ENCODE results near the gene GFER.
"Not testable (repeated sequence)": the region's sequence is repeated elsewhere in the genome, so short reads cannot be mapped to it uniquely, and the experiment has no call there.

GFER gene

GRCh38 chr16:2028620-2029220 is 44.7 kb downstream of the GFER start:
- in situ Hi-C loops (cut with MboI; ENCODE audit: low sequenced_read_pairs): no loop called here
- Histone ChIP-seq H3K4me1 (peaks cover 3% of the 10 kb centered on the region; the same call in 1 of the 2 replicates), H3K27me3 (ENCODE audit: low read depth) (no peaks in the 10 kb centered on the region), H3K9me3 (no peaks in the 10 kb centered on the region), H3K4me3 (no peak overlapping the region), H3K36me3 (replicated peaks) (0 out of 2 replicates have a peak, but pooled peaks cover 4% of the 10 kb centered on the region)
- DNase-seq (ENCODE audit: low spot score in 2 of 2): no peak

- in situ Hi-C loops (cut with MboI; ENCODE audit: low sequenced_read_pairs): no loop called here
Measured at GRCh38 chr16:2029350-2029749, 45.4 kb downstream of the GFER start.

GRCh38 chr16:2030036-2030435 is 46.0 kb downstream of the GFER start:
- H3K4me3 ChIP-seq: no peak overlapping the region
- H3K27me3 ChIP-seq (ENCODE audit: low read depth): no peaks in the 10 kb centered on the region
- H3K4me1 ChIP-seq: peaks cover 3% of the 10 kb centered on the region; the same call in 1 of the 2 replicates
- H3K36me3 ChIP-seq (replicated peaks): 0 out of 2 replicates have a peak, but pooled peaks cover 4% of the 10 kb centered on the region
- H3K9me3 ChIP-seq: no peaks in the 10 kb centered on the region
- in situ Hi-C loops (cut with MboI; ENCODE audit: low sequenced_read_pairs): no loop called here
- no peak for DNase-seq (ENCODE audit: low spot score in 2 of 2)

More at GRCh38 chr16:2029350-2029749, 45.4 kb downstream of the GFER start:
- no peak overlapping the region for H3K4me3 ChIP-seq
- H3K9me3 ChIP-seq: no peaks in the 10 kb centered on the region
- H3K36me3 ChIP-seq (replicated peaks): 0 out of 2 replicates have a peak, but pooled peaks cover 4% of the 10 kb centered on the region
- peaks cover 3% of the 10 kb centered on the region; the same call in 1 of the 2 replicates for H3K4me1 ChIP-seq
- no peaks in the 10 kb centered on the region for H3K27me3 ChIP-seq (ENCODE audit: low read depth)
- no peak for DNase-seq (ENCODE audit: low spot score in 2 of 2)

- Histone ChIP-seq H3K4me3 (no peak overlapping the region), H3K27me3 (ENCODE audit: low read depth) (no peaks in the 10 kb centered on the region), H3K36me3 (replicated peaks) (0 out of 2 replicates have a peak, but pooled peaks cover 8% of the 10 kb centered on the region), H3K9me3 (no peaks in the 10 kb centered on the region), H3K4me1 (peaks cover 3% of the 10 kb centered on the region; the same call in 1 of the 2 replicates)
- DNase-seq (ENCODE audit: low spot score in 2 of 2): no peak
- in situ Hi-C loops (cut with MboI; ENCODE audit: low sequenced_read_pairs): no loop called here
Measured at GRCh38 chr16:2031081-2031577, 47.1 kb downstream of the GFER start.

- Histone ChIP-seq H3K27me3 (ENCODE audit: low read depth) (no peaks in the 10 kb centered on the region), H3K4me3 (no peak overlapping the region), H3K4me1 (peaks cover 3% of the 10 kb centered on the region; the same call in 1 of the 2 replicates), H3K9me3 (no peaks in the 10 kb centered on the region), H3K36me3 (replicated peaks) (0 out of 2 replicates have a peak, but pooled peaks cover 10% of the 10 kb centered on the region)
- in situ Hi-C loops (cut with MboI; ENCODE audit: low sequenced_read_pairs): no loop called here
- no peak for DNase-seq (ENCODE audit: low spot score in 2 of 2)
Measured at GRCh38 chr16:2032285-2033056, 48.5 kb downstream of the GFER start.

GRCh38 chr16:2033057-2033908 is 49.3 kb downstream of the GFER start:
- H3K36me3 ChIP-seq (replicated peaks): 0 out of 2 replicates have a peak, but pooled peaks cover 10% of the 10 kb centered on the region
- no peaks in the 10 kb centered on the region for H3K4me1 ChIP-seq
- no peaks in the 10 kb centered on the region for H3K27me3 ChIP-seq (ENCODE audit: low read depth)
- no peak overlapping the region for H3K4me3 ChIP-seq
- in situ Hi-C loops (cut with MboI; ENCODE audit: low sequenced_read_pairs): no loop called here
- DNase-seq (ENCODE audit: low spot score in 2 of 2): no peak
- H3K9me3 ChIP-seq: no peaks in the 10 kb centered on the region

GRCh38 chr16:2033909-2034695 is 50.1 kb downstream of the GFER start:
- H3K36me3 ChIP-seq (replicated peaks); H3K4me1 ChIP-seq; H3K4me3 ChIP-seq; DNase-seq (ENCODE audit: low spot score in 2 of 2); H3K9me3 ChIP-seq; H3K27me3 ChIP-seq (ENCODE audit: low read depth); in situ Hi-C loops (cut with MboI; ENCODE audit: low sequenced_read_pairs): not testable (repeated sequence)

GRCh38 chr16:2034696-2035430 is 50.9 kb downstream of the GFER start:
- in situ Hi-C loops (cut with MboI; ENCODE audit: low sequenced_read_pairs): no loop called here
- Histone ChIP-seq H3K4me1 (no peaks in the 10 kb centered on the region), H3K4me3 (no peak overlapping the region)

GRCh38 chr16:2035431-2036199 is 51.6 kb downstream of the GFER start:
- Histone ChIP-seq H3K4me1 (no peaks in the 10 kb centered on the region), H3K9me3 (no peaks in the 10 kb centered on the region), H3K36me3 (replicated peaks) (peaks cover 6% of the 10 kb centered on the region), H3K4me3 (no peak overlapping the region), H3K27me3 (ENCODE audit: low read depth) (no peaks in the 10 kb centered on the region)
- in situ Hi-C loops (cut with MboI; ENCODE audit: low sequenced_read_pairs): no loop called here
- no peak for DNase-seq (ENCODE audit: low spot score in 2 of 2)

More at GRCh38 chr16:2034696-2035430, 50.9 kb downstream of the GFER start:
- Histone ChIP-seq H3K9me3 (no peaks in the 10 kb centered on the region), H3K36me3 (replicated peaks) (peaks cover 7% of the 10 kb centered on the region; the same call in 1 of the 2 replicates), H3K27me3 (ENCODE audit: low read depth) (no peaks in the 10 kb centered on the region)
- DNase-seq (ENCODE audit: low spot score in 2 of 2): no peak

GRCh38 chr16:2036200-2036966 is 52.4 kb downstream of the GFER start:
- no peaks in the 10 kb centered on the region for H3K27me3 ChIP-seq (ENCODE audit: low read depth)
- DNase-seq (ENCODE audit: low spot score in 2 of 2): no peak
- H3K4me1 ChIP-seq: no peaks in the 10 kb centered on the region
- H3K9me3 ChIP-seq: no peaks in the 10 kb centered on the region
- H3K4me3 ChIP-seq: no peak overlapping the region
- H3K36me3 ChIP-seq (replicated peaks): peaks cover 6% of the 10 kb centered on the region
- in situ Hi-C loops (cut with MboI; ENCODE audit: low sequenced_read_pairs): no loop called here

GRCh38 chr16:2037115-2037514 is 53.1 kb downstream of the GFER start:
- H3K36me3 ChIP-seq (replicated peaks): peaks cover 6% of the 10 kb centered on the region
- no peak overlapping the region for H3K4me3 ChIP-seq
- H3K4me1 ChIP-seq: no peaks in the 10 kb centered on the region
- H3K9me3 ChIP-seq: no peaks in the 10 kb centered on the region
- in situ Hi-C loops (cut with MboI; ENCODE audit: low sequenced_read_pairs): no loop called here
- no peaks in the 10 kb centered on the region for H3K27me3 ChIP-seq (ENCODE audit: low read depth)
- no peak for DNase-seq (ENCODE audit: low spot score in 2 of 2)
